ENCODE measurements around the gene VIPR2.

The VIPR2 gene

GRCh38 chr7:159059629-159060028, 85.0 kb downstream of the VIPR2 start:
- no peak for DNase-seq
- intact Hi-C loops (cut with DNase I) = no loop called here

- intact Hi-C loops (cut with DNase I) = no loop called here
Observed at GRCh38 chr7:159057647-159058046, 87.0 kb downstream of the VIPR2 start.

GRCh38 chr7:159056737-159057136, 87.9 kb downstream of the VIPR2 start:
- intact Hi-C loops (cut with DNase I) = no loop called here
- DNase-seq = no peak

More at GRCh38 chr7:159057647-159058046, 87.0 kb downstream of the VIPR2 start:
- DNase-seq = no peak

GRCh38 chr7:159051916-159052315, 92.8 kb downstream of the VIPR2 start:
- DNase-seq = no peak
- intact Hi-C loops (cut with DNase I) = no loop called here

- DNase-seq = no peak
- intact Hi-C loops (cut with DNase I) = no loop called here
Observed at GRCh38 chr7:159050704-159051103, 94.0 kb downstream of the VIPR2 start.

- intact Hi-C loops (cut with DNase I) = no loop called here
- no peak for DNase-seq
Observed at GRCh38 chr7:159049266-159050025, 95.2 kb downstream of the VIPR2 start.

GRCh38 chr7:159048656-159049055, 96.0 kb downstream of the VIPR2 start:
- intact Hi-C loops (cut with DNase I) = no loop called here
- no peak for DNase-seq

- intact Hi-C loops (cut with DNase I) = no loop called here
Observed at GRCh38 chr7:159047536-159047935, 97.1 kb downstream of the VIPR2 start.

GRCh38 chr7:159046300-159046699, 98.4 kb downstream of the VIPR2 start:
- no peak for DNase-seq
- intact Hi-C loops (cut with DNase I) = no loop called here

More at GRCh38 chr7:159047536-159047935, 97.1 kb downstream of the VIPR2 start:
- DNase-seq = no peak

GRCh38 chr7:159045839-159046238, 98.8 kb downstream of the VIPR2 start:
- intact Hi-C loops (cut with DNase I) = no loop called here
- no peak for DNase-seq

GRCh38 chr7:159042581-159043101, 102.0 kb downstream of the VIPR2 start:
- intact Hi-C loops (cut with DNase I) = no loop called here
- DNase-seq = peak in 2 of 10 donors; percentile 62 to 64

GRCh38 chr7:159042103-159042502, 102.6 kb downstream of the VIPR2 start:
- intact Hi-C loops (cut with DNase I) = no loop called here

GRCh38 chr7:159040912-159041711, 103.6 kb downstream of the VIPR2 start:
- intact Hi-C loops (cut with DNase I) = no loop called here
- DNase-seq = peak in 2 of 10 donors; percentile 71 to 75

More at GRCh38 chr7:159042103-159042502, 102.6 kb downstream of the VIPR2 start:
- peak in 2 of 10 donors; percentile 49 to 67 for DNase-seq

- DNase-seq = peak in 2 of 10 donors; percentile 74 to 81
- intact Hi-C loops (cut with DNase I) = no loop called here
Observed at GRCh38 chr7:159040146-159040545, 104.5 kb downstream of the VIPR2 start.

- intact Hi-C loops (cut with DNase I) = no loop called here
- peak in 1 of 10 donors; percentile 53 for DNase-seq
Observed at GRCh38 chr7:159039716-159040115, 105.0 kb downstream of the VIPR2 start.

GRCh38 chr7:159038066-159038465, 106.6 kb downstream of the VIPR2 start:
- intact Hi-C loops (cut with DNase I) = no loop called here
- DNase-seq = peak in 2 of 10 donors; percentile 11 to 26

GRCh38 chr7:159036916-159037605, 107.6 kb downstream of the VIPR2 start:
- intact Hi-C loops (cut with DNase I) = no loop called here
- DNase-seq = peak in 2 of 10 donors; percentile 47 to 70

- intact Hi-C loops (cut with DNase I) = no loop called here
- DNase-seq = peak in 2 of 10 donors; percentile 41 to 74
Observed at GRCh38 chr7:159035571-159036073, 109.0 kb downstream of the VIPR2 start.

GRCh38 chr7:159034988-159035387, 109.7 kb downstream of the VIPR2 start:
- DNase-seq = peak in 2 of 10 donors; percentile 13 to 40
- intact Hi-C loops (cut with DNase I) = no loop called here

GRCh38 chr7:159034394-159034793, 110.3 kb downstream of the VIPR2 start:
- intact Hi-C loops (cut with DNase I) = no loop called here
- peak in 1 of 10 donors; percentile 52 for DNase-seq
